SK-N-SH treated with all-trans-retinoic acid at 6 μM for 48 hours (cell line): ENCODE data around the gene CSRNP3.

Source experiments
- ATAC-seq: fragments of 200-7000 bp; cut with Tn5 transposase; 3 replicates; pipeline ENCODE4 v1.9.1; 2020; ENCODE audit warnings: mild to moderate bottlenecking, moderate library complexity
- ARNTL ChIP-seq: fragments of 450-650 bp; formaldehyde crosslinking; IDR thresholded peaks from 2 replicates; pipeline ENCODE4 v1.5.0; 2020; ENCODE audit warnings: low read depth, mild to moderate bottlenecking, moderate library complexity, borderline replicate concordance
- BACH2 ChIP-seq: fragments of 250-450 bp; sonication (Bioruptor Pico); IDR thresholded peaks from 2 replicates; pipeline ENCODE4 v1.9.0; 2021; ENCODE audit warnings: mild to moderate bottlenecking, borderline replicate concordance
- CSDC2 ChIP-seq: fragments of 250-450 bp; sonication (Bioruptor Pico); IDR thresholded peaks from 2 replicates; pipeline ENCODE4 v1.5.0; 2020; ENCODE audit warnings: mild to moderate bottlenecking, moderate library complexity
- CSRNP3 ChIP-seq: fragments of 250-450 bp; sonication (Bioruptor Pico); IDR thresholded peaks from 2 replicates; pipeline ENCODE4 v1.5.1; 2021; ENCODE audit warnings: mild to moderate bottlenecking, moderate library complexity
- ESRRG ChIP-seq: fragments of 250-450 bp; sonication (Bioruptor Pico); IDR thresholded peaks from 2 replicates; pipeline ENCODE4 v1.6.1; 2021; ENCODE audit warnings: mild to moderate bottlenecking
- GLIS3 ChIP-seq: fragments of 250-450 bp; sonication (Bioruptor Pico); IDR thresholded peaks from 2 replicates; pipeline ENCODE4 v1.5.0; 2020; ENCODE audit warnings: mild to moderate bottlenecking, moderate library complexity
- ISL1 ChIP-seq: fragments of 250-450 bp; sonication (Bioruptor Pico); IDR thresholded peaks from 2 replicates; pipeline ENCODE4 v2.1.2; 2022; ENCODE audit warnings: mild to moderate bottlenecking, moderate library complexity
- OSR1 ChIP-seq: fragments of 250-450 bp; sonication (Bioruptor Pico); IDR thresholded peaks from 2 replicates; pipeline ENCODE4 v1.8.0; 2022; ENCODE audit warnings: moderate library complexity, mild to moderate bottlenecking, inconsistent platforms
- PPARA ChIP-seq: fragments of 250-450 bp; sonication (Bioruptor Pico); IDR thresholded peaks from 2 replicates; pipeline ENCODE4 v1.5.0; 2020; ENCODE audit warnings: mild to moderate bottlenecking, borderline replicate concordance
- RARB ChIP-seq: fragments of 250-450 bp; sonication (Bioruptor Pico); IDR thresholded peaks from 2 replicates; pipeline ENCODE4 v1.8.0; 2021; ENCODE audit warnings: mild to moderate bottlenecking, moderate library complexity
- SNAI2 ChIP-seq: fragments of 250-450 bp; sonication (Bioruptor Pico); IDR thresholded peaks from 2 replicates; pipeline ENCODE4 v1.5.0; 2020; ENCODE audit warnings: mild to moderate bottlenecking, moderate library complexity
- TCF4 ChIP-seq: fragments of 250-450 bp; sonication (Bioruptor Pico); IDR thresholded peaks from 2 replicates; pipeline ENCODE4 v1.8.0; 2021; ENCODE audit warnings: mild to moderate bottlenecking, moderate library complexity, borderline replicate concordance
- TOX ChIP-seq: fragments of 250-450 bp; sonication (Bioruptor Pico); IDR thresholded peaks from 2 replicates; pipeline ENCODE4 v1.8.0; 2021; ENCODE audit warnings: mild to moderate bottlenecking, moderate library complexity, borderline replicate concordance
- ZFP3 ChIP-seq: fragments of 250-450 bp; sonication (Bioruptor Pico); IDR thresholded peaks from 2 replicates; pipeline ENCODE4 v1.5.0; 2020; ENCODE audit warnings: mild to moderate bottlenecking, moderate library complexity
- ZNF565 ChIP-seq: fragments of 450-650 bp; formaldehyde crosslinking; conservative IDR thresholded peaks from 2 replicates; pipeline ENCODE4 v1.5.0; 2020; ENCODE audit warnings: low read depth, mild to moderate bottlenecking, moderate library complexity
- ZNF70 ChIP-seq: fragments of 450-650 bp; formaldehyde crosslinking; IDR thresholded peaks from 2 replicates; pipeline ENCODE4 v1.5.0; 2020; ENCODE audit warnings: mild to moderate bottlenecking, moderate library complexity
- ZNF8 ChIP-seq: fragments of 450-650 bp; formaldehyde crosslinking; IDR thresholded peaks from 2 replicates; pipeline ENCODE4 v1.5.0; 2020; ENCODE audit warnings: mild to moderate bottlenecking, moderate library complexity
- TF ChIP-seq, protein P1 (sequence below): fragments of 250-450 bp; sonication (Bioruptor Pico); IDR thresholded peaks from 2 replicates; pipeline ENCODE4 v1.5.1; 2020; ENCODE audit warnings: low read depth, mild to moderate bottlenecking, moderate library complexity
- TF ChIP-seq, protein P2 (sequence below): fragments of 250-450 bp; sonication (Bioruptor Pico); IDR thresholded peaks from 2 replicates; pipeline ENCODE4 v1.5.0; 2020; ENCODE audit warnings: mild to moderate bottlenecking, moderate library complexity
- TF ChIP-seq, protein P3 (sequence below): fragments of 250-450 bp; sonication (Bioruptor Pico); IDR thresholded peaks from 2 replicates; pipeline ENCODE4 v1.8.0; 2021; ENCODE audit warnings: low read depth, mild to moderate bottlenecking, moderate library complexity, borderline replicate concordance

Gene CSRNP3

GRCh38 chr2:165456027-165456426, 13.5 kb upstream of the CSRNP3 start:
- TF ChIP-seq ZNF70 (CRISPR knock-in tag): no peak
- TF ChIP-seq PPARA: no peak
- no peak for TF ChIP-seq CSDC2 (CRISPR knock-in tag)
- no peak for TF ChIP-seq ARNTL (CRISPR knock-in tag)
- TF ChIP-seq SNAI2 (CRISPR knock-in tag): no peak
- TF ChIP-seq ZNF8: no peak
- TF ChIP-seq, protein P1, sequence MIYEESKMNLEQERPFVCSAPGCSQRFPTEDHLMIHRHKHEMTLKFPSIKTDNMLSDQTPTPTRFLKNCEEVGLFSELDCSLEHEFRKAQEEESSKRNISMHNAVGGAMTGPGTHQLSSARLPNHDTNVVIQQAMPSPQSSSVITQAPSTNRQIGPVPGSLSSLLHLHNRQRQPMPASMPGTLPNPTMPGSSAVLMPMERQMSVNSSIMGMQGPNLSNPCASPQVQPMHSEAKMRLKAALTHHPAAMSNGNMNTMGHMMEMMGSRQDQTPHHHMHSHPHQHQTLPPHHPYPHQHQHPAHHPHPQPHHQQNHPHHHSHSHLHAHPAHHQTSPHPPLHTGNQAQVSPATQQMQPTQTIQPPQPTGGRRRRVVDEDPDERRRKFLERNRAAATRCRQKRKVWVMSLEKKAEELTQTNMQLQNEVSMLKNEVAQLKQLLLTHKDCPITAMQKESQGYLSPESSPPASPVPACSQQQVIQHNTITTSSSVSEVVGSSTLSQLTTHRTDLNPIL (CRISPR knock-in tag): no peak
- TF ChIP-seq, protein P2, sequence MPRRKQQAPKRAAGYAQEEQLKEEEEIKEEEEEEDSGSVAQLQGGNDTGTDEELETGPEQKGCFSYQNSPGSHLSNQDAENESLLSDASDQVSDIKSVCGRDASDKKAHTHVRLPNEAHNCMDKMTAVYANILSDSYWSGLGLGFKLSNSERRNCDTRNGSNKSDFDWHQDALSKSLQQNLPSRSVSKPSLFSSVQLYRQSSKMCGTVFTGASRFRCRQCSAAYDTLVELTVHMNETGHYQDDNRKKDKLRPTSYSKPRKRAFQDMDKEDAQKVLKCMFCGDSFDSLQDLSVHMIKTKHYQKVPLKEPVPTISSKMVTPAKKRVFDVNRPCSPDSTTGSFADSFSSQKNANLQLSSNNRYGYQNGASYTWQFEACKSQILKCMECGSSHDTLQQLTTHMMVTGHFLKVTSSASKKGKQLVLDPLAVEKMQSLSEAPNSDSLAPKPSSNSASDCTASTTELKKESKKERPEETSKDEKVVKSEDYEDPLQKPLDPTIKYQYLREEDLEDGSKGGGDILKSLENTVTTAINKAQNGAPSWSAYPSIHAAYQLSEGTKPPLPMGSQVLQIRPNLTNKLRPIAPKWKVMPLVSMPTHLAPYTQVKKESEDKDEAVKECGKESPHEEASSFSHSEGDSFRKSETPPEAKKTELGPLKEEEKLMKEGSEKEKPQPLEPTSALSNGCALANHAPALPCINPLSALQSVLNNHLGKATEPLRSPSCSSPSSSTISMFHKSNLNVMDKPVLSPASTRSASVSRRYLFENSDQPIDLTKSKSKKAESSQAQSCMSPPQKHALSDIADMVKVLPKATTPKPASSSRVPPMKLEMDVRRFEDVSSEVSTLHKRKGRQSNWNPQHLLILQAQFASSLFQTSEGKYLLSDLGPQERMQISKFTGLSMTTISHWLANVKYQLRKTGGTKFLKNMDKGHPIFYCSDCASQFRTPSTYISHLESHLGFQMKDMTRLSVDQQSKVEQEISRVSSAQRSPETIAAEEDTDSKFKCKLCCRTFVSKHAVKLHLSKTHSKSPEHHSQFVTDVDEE (CRISPR knock-in tag): no peak
- TF ChIP-seq ZNF565 (CRISPR knock-in tag): no peak
- ATAC-seq: no peak

- TF ChIP-seq ISL1 (CRISPR knock-in tag) (0 out of 2 replicates have a peak, but pooled peaks have one; percentile 26), PPARA (no peak), TCF4 (peak; percentile 29; the same call in 1 of the 2 replicates)
- TF ChIP-seq, protein P2 (CRISPR knock-in tag): peak; percentile 63; the same call in 1 of the 2 replicates
- TF ChIP-seq, protein P3, sequence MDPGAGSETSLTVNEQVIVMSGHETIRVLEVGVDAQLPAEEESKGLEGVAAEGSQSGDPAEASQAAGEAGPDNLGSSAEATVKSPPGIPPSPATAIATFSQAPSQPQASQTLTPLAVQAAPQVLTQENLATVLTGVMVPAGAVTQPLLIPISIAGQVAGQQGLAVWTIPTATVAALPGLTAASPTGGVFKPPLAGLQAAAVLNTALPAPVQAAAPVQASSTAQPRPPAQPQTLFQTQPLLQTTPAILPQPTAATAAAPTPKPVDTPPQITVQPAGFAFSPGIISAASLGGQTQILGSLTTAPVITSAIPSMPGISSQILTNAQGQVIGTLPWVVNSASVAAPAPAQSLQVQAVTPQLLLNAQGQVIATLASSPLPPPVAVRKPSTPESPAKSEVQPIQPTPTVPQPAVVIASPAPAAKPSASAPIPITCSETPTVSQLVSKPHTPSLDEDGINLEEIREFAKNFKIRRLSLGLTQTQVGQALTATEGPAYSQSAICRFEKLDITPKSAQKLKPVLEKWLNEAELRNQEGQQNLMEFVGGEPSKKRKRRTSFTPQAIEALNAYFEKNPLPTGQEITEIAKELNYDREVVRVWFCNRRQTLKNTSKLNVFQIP (CRISPR knock-in tag): no peak
- peak; percentile 64 for ATAC-seq
Observed at GRCh38 chr2:165462443-165462842, 7.1 kb upstream of the CSRNP3 start.

DNA sequence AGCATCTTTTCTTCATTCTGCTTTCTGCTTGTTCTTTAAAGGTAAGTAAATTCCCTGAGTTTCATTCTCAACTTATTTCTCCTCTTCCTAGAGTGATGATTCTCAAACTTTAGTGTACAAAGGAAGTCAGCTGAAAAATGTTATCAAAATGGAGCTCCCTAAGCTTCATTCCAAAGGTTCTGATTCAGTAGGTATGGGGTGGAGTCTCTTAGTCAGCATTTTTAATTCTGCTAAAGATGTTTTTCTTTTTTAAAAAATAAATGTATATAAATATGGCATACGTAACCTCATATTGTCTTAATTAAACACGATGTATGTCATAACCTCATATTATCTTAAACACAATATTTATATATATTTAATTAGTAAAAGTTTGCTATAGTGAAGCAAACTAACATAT, 3.1 kb upstream of the CSRNP3 start:
- TF ChIP-seq PPARA: no peak
- no peak for TF ChIP-seq ZNF8
- no peak for TF ChIP-seq ESRRG (CRISPR knock-in tag)
- TF ChIP-seq, protein P3 (CRISPR knock-in tag): no peak
- TF ChIP-seq ZNF70 (CRISPR knock-in tag): no peak
- no peak for TF ChIP-seq BACH2 (CRISPR knock-in tag)
- TF ChIP-seq, protein P2 (CRISPR knock-in tag): no peak
- no peak for TF ChIP-seq ZNF565 (CRISPR knock-in tag)
- no peak for TF ChIP-seq GLIS3
- TF ChIP-seq CSDC2 (CRISPR knock-in tag): no peak
- no peak for TF ChIP-seq TOX (CRISPR knock-in tag)
- TF ChIP-seq RARB (CRISPR knock-in tag): no peak
- no peak for TF ChIP-seq OSR1 (CRISPR knock-in tag)
- no peak for TF ChIP-seq CSRNP3 (CRISPR knock-in tag)
- TF ChIP-seq ARNTL (CRISPR knock-in tag): no peak
- TF ChIP-seq ZFP3 (CRISPR knock-in tag): no peak
- ATAC-seq: no peak
